ENCODE results near the gene SLC6A15.

DNA sequence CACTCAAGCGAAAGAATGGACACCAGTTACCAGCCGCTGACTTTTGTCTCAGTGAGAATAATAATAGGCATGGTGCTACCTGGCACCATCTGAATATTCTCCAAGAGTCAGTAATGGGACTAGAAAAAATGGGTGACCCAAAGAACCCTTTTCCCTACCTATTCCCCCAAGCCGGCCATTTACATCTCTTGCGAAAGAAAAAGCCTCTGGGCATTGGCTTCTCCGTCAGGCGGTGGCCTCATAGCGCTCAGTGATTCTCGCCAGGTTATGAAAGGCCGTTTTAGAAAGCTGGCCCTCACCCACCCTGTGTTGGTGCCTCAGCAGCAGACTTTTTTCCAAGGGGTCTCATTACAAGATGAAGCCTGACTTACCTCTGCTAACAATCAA is 523 bp upstream of the SLC6A15 start:
- TF ChIP-seq CTCF (conservative IDR thresholded peaks at IDR 0.05) (no peak), ZFX (IDR thresholded peaks at IDR 0.05) (no peak)
